Ovary (tissue), 9 donors: Measurements from ENCODE around the gene TTC38. TPM values are rescaled to one million over a fixed set of nuclear protein-coding genes. Genes with fewer than 3 reads are reported as not detected.

Experiments used
- DNase-seq, 5 donors: peaks; one replicate each; pipeline ENCODE4 v3.0.0-alpha.2; 2019 to 2020
- H3K27ac ChIP-seq, 2 donors: fragments of 200-600 bp; one replicate each; pipeline versions ENCODE4 v1.5.1 to v1.8.0; 2019 to 2022
- H3K27me3 ChIP-seq: fragments of 200-600 bp; one replicate; pipeline ENCODE4 v1.8.0; 2022
- H3K36me3 ChIP-seq: fragments of 200-600 bp; sonication (generic); one replicate; pipeline ENCODE4 v1.5.1; 2019
- H3K4me1 ChIP-seq: one replicate; pipeline ENCODE4 v1.8.1; 2013; ENCODE audit warnings: mild to moderate bottlenecking, moderate library complexity; ENCODE audit not compliant: insufficient read depth
- H3K4me3 ChIP-seq: fragments of 200-600 bp; sonication (generic); one replicate; pipeline ENCODE4 v1.5.1; 2017
- H3K9me3 ChIP-seq, 2 donors: fragments of 200-600 bp in 1 of 2; sonication (generic) in 1 of 2; one replicate each; pipeline versions ENCODE4 v1.5.1 to v1.8.1; 2013 to 2019; ENCODE audit warnings: mild to moderate bottlenecking in 1 of 2, moderate library complexity in 1 of 2
- CTCF ChIP-seq, 3 donors: fragments of 450-650 bp in 2 of 3; fragments of 200-600 bp in 1 of 3; IDR thresholded peaks; one replicate each; pipeline versions ENCODE4 v1.5.1 to v1.8.0; 2016 to 2022; ENCODE audit warnings: antibody characterized with exemption in 3 of 3, mild to moderate bottlenecking in 1 of 3
- EP300 ChIP-seq: sonication (generic); formaldehyde crosslinking; IDR thresholded peaks from one replicate; pipeline ENCODE4 v1.6.1; 2017; ENCODE audit warnings: antibody characterized with exemption
- POLR2A ChIP-seq: fragments of 450-650 bp; IDR thresholded peaks from one replicate; pipeline ENCODE4 v1.6.1; 2017; ENCODE audit warnings: antibody characterized with exemption, mild to moderate bottlenecking, moderate library complexity
- WGBS, 3 donors: extraction: QIAGEN DNeasy Blood & Tissue Kit in 1 of 3; methylation state at CpG; one replicate each; pipeline versions ENCODE4 v1.1.5 to v1.1.7; 2013 to 2017; 5-methylcytosine and 5-hydroxymethylcytosine counted together
- intact Hi-C, 4 donors: fragments of 100-400 bp; cut with DNase I; formaldehyde crosslinking; loops; one replicate each; pipeline versions ENCODE4 v1.11.0 to v1.15.1; 2022 to 2023
- polyA plus RNA-seq, 2 donors: library from polyadenylated mRNA; stranded (reverse); fragments of 200-250 nt in 1 of 2; fragments of 350-450 nt in 1 of 2; fragmentation: Illumina TruSeq in 1 of 2; extraction: RNeasy Lipid Tissue Mini Kit (QIAGEN cat#74804) in 1 of 2; gene quantifications; one replicate each; pipeline ENCODE4 v1.2.3, GENCODE V29; 2013 to 2014
- total RNA-seq, 7 donors: library from RNA; depleted of rRNA in 2 of 7; stranded (reverse); fragments of >200 nt in 2 of 7; fragmentation: NEBNext Ultra II Directional in 3 of 7; extraction: Animal tissue kit (Norgen Biotek cat#: 25700) in 3 of 7; gene quantifications; one replicate each; pipeline versions ENCODE4 v1.1.0 to v1.2.4, GENCODE V29; 2016 to 2023
- donor health status: DM: no; HTN: no; CAD: no; lungs with moderate emphysema.
- donor health status: DM: no; HTN: no; CAD: no.
- donor health status: Bipolar disorder and iron deficiency.
- donor health status: DM: yes; HTN: yes; CAD: no.
- donor health status: DM: no; HTN: no; CAD: no.
- donor health status: DM: yes; HTN: yes; CAD: no.

Gene TTC38
- total and polyA plus RNA-seq, 9 donors = 27.3 to 58.3 (median 42.3) TPM

- no peaks in the 10 kb centered on the region for H3K27me3 ChIP-seq
- no peak overlapping the region for H3K27ac ChIP-seq
- no peaks in the 10 kb centered on the region for H3K9me3 ChIP-seq
- DNase-seq = no peak
- H3K36me3 ChIP-seq = no peaks in the 10 kb centered on the region
- no peak overlapping the region for H3K4me3 ChIP-seq
- TF ChIP-seq POLR2A = no peak
- no peak for TF ChIP-seq CTCF (IDR thresholded peaks at IDR 0.05)
- TF ChIP-seq EP300 = no peak
- H3K4me1 ChIP-seq = no peaks in the 10 kb centered on the region
- intact Hi-C loops = no loop called here
- WGBS, 3 donors = 95 to 96% (median 95%) methylated on average over 20 of the region's 20 CpGs
Observed at GRCh38 chr22:46320716-46321386, 53.0 kb downstream of the TTC38 start.

- no peaks in the 10 kb centered on the region for H3K4me1 ChIP-seq
- H3K27ac ChIP-seq = no peak overlapping the region
- no peak for DNase-seq
- H3K9me3 ChIP-seq = no peaks in the 10 kb centered on the region
- no peaks in the 10 kb centered on the region for H3K27me3 ChIP-seq
- intact Hi-C loops = no loop called here
- 92 to 97% (median 92%) methylated on average over 15 of the region's 15 CpGs for WGBS, 3 donors
- H3K4me3 ChIP-seq = no peak overlapping the region
- H3K36me3 ChIP-seq = no peaks in the 10 kb centered on the region
- TF ChIP-seq CTCF (IDR thresholded peaks at IDR 0.05) = no peak
- no peak for TF ChIP-seq EP300
Observed at GRCh38 chr22:46322711-46323110, 54.9 kb downstream of the TTC38 start.

- TF ChIP-seq CTCF (IDR thresholded peaks at IDR 0.05) (no peak), POLR2A (no peak), EP300 (no peak)
- no peak overlapping the region for H3K4me3 ChIP-seq
- no peaks in the 10 kb centered on the region for H3K27me3 ChIP-seq
- intact Hi-C loops = no loop called here
- 96 to 98% (median 96%) methylated on average over 19 of the region's 19 CpGs for WGBS, 3 donors
- no peaks in the 10 kb centered on the region for H3K4me1 ChIP-seq
- DNase-seq = no peak
- H3K9me3 ChIP-seq = no peaks in the 10 kb centered on the region
- no peaks in the 10 kb centered on the region for H3K36me3 ChIP-seq
- no peak overlapping the region for H3K27ac ChIP-seq
Observed at GRCh38 chr22:46323162-46323561, 55.4 kb downstream of the TTC38 start.

- no peak for DNase-seq
- no peaks in the 10 kb centered on the region for H3K27me3 ChIP-seq
- H3K4me3 ChIP-seq = no peak overlapping the region
- intact Hi-C loops = no loop called here
- no peaks in the 10 kb centered on the region for H3K4me1 ChIP-seq
- 90 to 96% (median 96%) methylated on average over 23 of the region's 23 CpGs for WGBS, 3 donors
- TF ChIP-seq CTCF (IDR thresholded peaks at IDR 0.05) = no peak
- no peak for TF ChIP-seq POLR2A
- TF ChIP-seq EP300 = no peak
- H3K36me3 ChIP-seq = no peaks in the 10 kb centered on the region
- no peaks in the 10 kb centered on the region for H3K9me3 ChIP-seq
- H3K27ac ChIP-seq = no peak overlapping the region
Observed at GRCh38 chr22:46326066-46326680, 58.4 kb downstream of the TTC38 start.
